ENCODE results near the gene STARD3. TPM values are rescaled to one million over a fixed set of nuclear protein-coding genes. Genes with fewer than 3 reads are reported as not detected.

The STARD3 gene
- total and polyA plus RNA-seq, 2 of the 13 experiments (the other 11 are each of a cell fraction or from before 2014, with no cell fraction given): 34.6 to 100 TPM

- H3K27me3 ChIP-seq (ENCODE audit: control insufficient read depth in 1 of 2, insufficient read depth in 2 of 2, low read length in 2 of 2): peaks cover 11 to 51% of the 10 kb centered on the region in 2 experiments
- no peak overlapping the region for H3K27ac ChIP-seq (ENCODE audit: extremely low read length, insufficient read depth, low read length)
- FAIRE-seq (no peak), DNase-seq (ENCODE audit: low spot score) (no peak), ATAC-seq (no peak)
- intact Hi-C loops (cut with micrococcal nuclease; ENCODE audit: unreplicated experiment): loop anchor here (2.0 to 5.0 kb wide), 2 partner anchors 47 to 82 kb away; no protein-coding TSS in a partner anchor
- H3K4me3 ChIP-seq (replicated peaks in 1 of 3; ENCODE audit: insufficient read depth in 1 of 3, low read depth in 2 of 3, low read length in 3 of 3): no peak overlapping the region
- no peak overlapping the region for H3K4me2 ChIP-seq (ENCODE audit: low read depth, low read length)
- no peaks in the 10 kb centered on the region for H4K20me1 ChIP-seq (ENCODE audit: insufficient read depth, low read length)
- ChIA-PET POLR2A (interaction anchor here (0.5 to 9.4 kb wide), 6 partner anchors 16 to 535 kb away, joined by 3 to 96 read pairs (median 12); partner anchors contain the start of genes ERBB2, MIEN1 and PGAP3), CTCF (ENCODE audit: low intra/inter-chr PET ratio, low total read pairs) (interaction anchor here (8.5 kb wide), 1 partner anchor 48 kb away, joined by 136 read pairs; no protein-coding TSS in a partner anchor)
- no peak overlapping the region for H3K9ac ChIP-seq (ENCODE audit: insufficient read depth, low read depth, low read length)
- H3K4me1 ChIP-seq (ENCODE audit: insufficient read depth, low read length): peaks cover 77% of the 10 kb centered on the region
- no TSS peak for BruUV-seq (replicated peaks)
- TF ChIP-seq ASH2L (IDR thresholded peaks at IDR 0.05; ENCODE audit: insufficient read length, low read depth, low read length) (no peak), ZNF768 (CRISPR knock-in tag; IDR thresholded peaks at IDR 0.05) (no peak), ZBTB38 (CRISPR knock-in tag; IDR thresholded peaks at IDR 0.05) (0 out of 2 replicates have a peak, but pooled peaks have one; percentile 0), THAP7 (CRISPR knock-in tag; IDR thresholded peaks at IDR 0.05) (0 out of 2 replicates have a peak, but pooled peaks have one; percentile 38), AGO1 (IDR thresholded peaks at IDR 0.05; ENCODE audit: low read depth, low read length, poor library complexity, severe bottlenecking) (peak; percentile 54)
- H2AFZ ChIP-seq (ENCODE audit: low read length): no peak overlapping the region
- no peaks in the 10 kb centered on the region for H3K79me2 ChIP-seq (ENCODE audit: insufficient read depth, low read length)
- no peaks in the 10 kb centered on the region for H3K9me3 ChIP-seq (ENCODE audit: low read length)
- in situ Hi-C loops (cut with HindIII; ENCODE audit: extremely low pct_ligation_motif_present, low pct_unique_long_range_greater_than_20kb): loop anchor here (5.0 kb wide), 2 partner anchors 48 to 82 kb away; no protein-coding TSS in a partner anchor
- H3K36me3 ChIP-seq (replicated peaks in 1 of 2; ENCODE audit: control insufficient read depth in 1 of 2, insufficient read depth in 2 of 2, low read length in 2 of 2): no peaks in the 10 kb centered on the region
- WGBS (ENCODE audit: low lambda C conversion rate): 77% methylated on average over 16 of the region's 23 CpGs
Measured at GRCh38 chr17:39669897-39670735, 33.2 kb downstream of the STARD3 start.

All from HepG2 (cell line).